GM12873 (cell line): ENCODE results near the gene PPFIBP2.

Source experiments
- TF ChIP-seq, protein P1 (sequence below): IDR thresholded peaks from 2 replicates; pipeline ENCODE4 v1.5.1; 2012; ENCODE audit warnings: low read depth, mild to moderate bottlenecking, moderate library complexity, low read length, control low read depth; ENCODE audit not compliant: insufficient read depth; ENCODE audit errors: missing control alignments

The PPFIBP2 gene

GRCh38 chr11:7490054-7490453 is 23.7 kb upstream of the PPFIBP2 start:
- TF ChIP-seq, protein P1, sequence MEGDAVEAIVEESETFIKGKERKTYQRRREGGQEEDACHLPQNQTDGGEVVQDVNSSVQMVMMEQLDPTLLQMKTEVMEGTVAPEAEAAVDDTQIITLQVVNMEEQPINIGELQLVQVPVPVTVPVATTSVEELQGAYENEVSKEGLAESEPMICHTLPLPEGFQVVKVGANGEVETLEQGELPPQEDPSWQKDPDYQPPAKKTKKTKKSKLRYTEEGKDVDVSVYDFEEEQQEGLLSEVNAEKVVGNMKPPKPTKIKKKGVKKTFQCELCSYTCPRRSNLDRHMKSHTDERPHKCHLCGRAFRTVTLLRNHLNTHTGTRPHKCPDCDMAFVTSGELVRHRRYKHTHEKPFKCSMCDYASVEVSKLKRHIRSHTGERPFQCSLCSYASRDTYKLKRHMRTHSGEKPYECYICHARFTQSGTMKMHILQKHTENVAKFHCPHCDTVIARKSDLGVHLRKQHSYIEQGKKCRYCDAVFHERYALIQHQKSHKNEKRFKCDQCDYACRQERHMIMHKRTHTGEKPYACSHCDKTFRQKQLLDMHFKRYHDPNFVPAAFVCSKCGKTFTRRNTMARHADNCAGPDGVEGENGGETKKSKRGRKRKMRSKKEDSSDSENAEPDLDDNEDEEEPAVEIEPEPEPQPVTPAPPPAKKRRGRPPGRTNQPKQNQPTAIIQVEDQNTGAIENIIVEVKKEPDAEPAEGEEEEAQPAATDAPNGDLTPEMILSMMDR: no peak

GRCh38 chr11:7490535-7490934 is 23.3 kb upstream of the PPFIBP2 start:
- TF ChIP-seq, protein P1: no peak

DNA sequence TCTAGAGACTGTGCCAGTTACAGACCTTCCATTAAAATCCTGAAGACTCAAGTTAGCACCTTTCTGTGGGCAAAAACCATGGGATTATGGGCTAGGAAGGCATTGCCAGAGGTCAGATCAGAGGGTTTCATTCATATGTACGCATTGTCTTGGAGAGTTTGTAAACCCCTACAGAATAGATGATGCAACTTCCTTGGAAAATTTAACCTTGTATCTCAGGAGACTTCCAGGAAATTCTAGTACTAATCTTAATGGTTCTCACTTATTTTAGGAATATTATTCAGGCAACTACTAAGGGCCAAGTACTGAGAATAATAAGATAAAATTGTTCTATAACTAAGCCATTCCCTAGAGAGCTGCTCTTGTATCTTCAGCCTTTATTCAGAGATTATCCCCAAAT is 21.5 kb upstream of the PPFIBP2 start:
- TF ChIP-seq, protein P1: no peak

- TF ChIP-seq, protein P1: no peak
Observed at GRCh38 chr11:7493670-7494069, 20.1 kb upstream of the PPFIBP2 start.

DNA sequence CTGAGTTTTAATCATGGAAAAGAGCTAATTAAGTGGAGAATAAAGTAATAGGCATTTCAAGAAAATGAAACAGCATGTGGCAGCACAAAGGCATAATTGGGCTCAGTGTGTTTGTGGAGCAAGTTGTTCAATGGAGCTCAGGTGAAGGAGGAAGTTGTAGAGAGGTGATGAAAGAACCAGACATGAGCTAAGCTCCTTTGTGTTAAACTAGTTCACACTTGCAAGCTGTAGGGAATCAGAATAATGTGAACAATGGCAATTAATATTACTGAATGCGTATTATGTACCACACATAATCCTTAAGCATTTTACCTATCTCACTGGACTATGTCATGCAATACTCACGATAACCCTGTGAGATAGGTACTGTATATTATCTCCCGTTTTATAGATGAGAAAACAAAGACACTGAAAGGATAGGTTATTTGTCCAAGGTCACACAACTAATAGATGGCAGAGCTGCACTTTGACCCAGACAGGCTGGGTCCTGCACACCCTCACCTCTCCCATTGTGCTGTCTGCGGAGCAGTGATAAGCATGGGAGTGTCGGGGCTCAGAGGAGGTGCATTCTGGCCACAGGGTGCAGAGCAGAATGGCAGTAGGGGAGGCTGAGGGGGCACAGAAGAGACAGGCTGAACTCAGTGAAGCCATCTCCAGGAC is 19.6 kb upstream of the PPFIBP2 start:
- TF ChIP-seq, protein P1: no peak

DNA sequence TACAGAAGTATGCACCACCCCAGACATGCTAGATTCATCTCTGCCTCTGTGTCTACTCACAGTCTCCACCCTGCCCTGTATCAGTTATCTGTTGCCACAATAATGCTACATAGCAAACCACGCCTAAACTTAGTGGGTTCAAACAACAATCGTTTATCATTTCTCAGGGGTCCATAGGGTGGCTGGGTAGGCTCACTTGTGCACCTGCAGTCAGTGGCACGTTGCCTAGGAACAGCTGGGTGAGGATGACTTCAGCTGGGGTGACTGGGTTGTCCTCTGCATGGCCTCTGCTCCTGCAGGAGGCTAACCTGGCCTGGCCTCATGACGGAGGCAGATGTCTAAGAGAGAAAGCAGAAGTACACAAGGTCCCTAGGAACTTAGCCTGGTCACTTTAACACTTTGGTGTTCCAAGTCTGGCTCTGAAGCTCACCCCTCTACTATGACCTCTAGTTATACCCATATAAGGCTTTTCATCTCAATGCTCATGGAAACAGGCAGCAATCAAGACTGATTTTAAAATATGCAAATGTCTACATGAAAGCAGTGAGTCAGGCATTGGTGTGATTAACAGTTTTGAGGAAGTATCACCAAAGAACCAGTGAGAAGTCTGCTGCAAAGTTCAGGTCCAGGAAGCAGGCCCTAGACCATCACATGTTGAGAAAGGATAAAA is 17.8 kb upstream of the PPFIBP2 start:
- TF ChIP-seq, protein P1: no peak

- TF ChIP-seq, protein P1: no peak
Observed at GRCh38 chr11:7498193-7498592, 15.6 kb upstream of the PPFIBP2 start.
